ENCODE data around the gene ZNF197. TPM values are rescaled to one million over a fixed set of nuclear protein-coding genes. Genes with fewer than 3 reads are reported as not detected.
A peak's percentile ranks its signal among the peaks of the same experiment; 100 is the strongest.

The ZNF197 gene
- total and polyA plus RNA-seq, 2 of the 8 experiments (the other 6 are each of a cell fraction or from before 2014, with no cell fraction given), result 3.9 to 16.8 TPM

GRCh38 chr3:44647771-44648170, 22.9 kb downstream of the ZNF197 start:
- TF ChIP-seq HDAC2 (IDR thresholded peaks at IDR 0.05; ENCODE audit: borderline replicate concordance in 1 of 2, low read depth in 2 of 2, low read length in 2 of 2), result no peak
- no peak for TF ChIP-seq NANOG (IDR thresholded peaks at IDR 0.05; ENCODE audit: insufficient read depth, low read depth, low read length, poor library complexity, severe bottlenecking)
- no peak for TF ChIP-seq SP1 (IDR thresholded peaks at IDR 0.05; ENCODE audit: low read depth, low read length)
- TF ChIP-seq CBX8 (IDR thresholded peaks at IDR 0.05; ENCODE audit: borderline replicate concordance, low read depth, low read length), result no peak
- no peak for TF ChIP-seq TAF7 (optimal IDR thresholded peaks at IDR 0.05; ENCODE audit: borderline replicate concordance, low read depth, low read length)
- no peak for TF ChIP-seq MAX (IDR thresholded peaks at IDR 0.05)
- TF ChIP-seq CEBPB (IDR thresholded peaks at IDR 0.05; ENCODE audit: low read depth, low read length), result no peak
- TF ChIP-seq JUND (IDR thresholded peaks at IDR 0.05; ENCODE audit: low read length), result no peak
- no peak for TF ChIP-seq CBX5 (IDR thresholded peaks at IDR 0.05; ENCODE audit: low read depth, low read length)
- H2BK120ac ChIP-seq (replicated peaks; ENCODE audit: low read depth, low read length), result no peak overlapping the region
- H4K8ac ChIP-seq (ENCODE audit: extremely low read depth, insufficient read depth, low read length), result no peak overlapping the region

More at GRCh38 chr3:44647771-44648170, 22.9 kb downstream of the ZNF197 start:
- Histone ChIP-seq H3K18ac (ENCODE audit: extremely low read depth, low read length) (no peak overlapping the region), H3K36me3 (ENCODE audit: control insufficient read depth in 2 of 4, insufficient read depth in 4 of 4, low read length in 3 of 4) (peaks cover 8 to 34% (median 25%) of the 10 kb centered on the region in 4 experiments; a peak in 7 of 8 replicates), H3K9ac (replicated peaks in 1 of 4; ENCODE audit: extremely low read depth in 1 of 4, low read depth in 3 of 4, low read length in 3 of 4) (no peak overlapping the region), H3K4me2 (ENCODE audit: insufficient read depth in 1 of 2, low read depth in 2 of 2, low read length in 2 of 2) (0 out of 4 replicates have a peak overlapping the region, but pooled peaks of 1 of the 2 experiments have one; percentile 43), H3K79me1 (ENCODE audit: low read depth, low read length) (no peaks in the 10 kb centered on the region; the same call in 1 of the 2 replicates), H3K27ac (ENCODE audit: low read depth, low read length) (no peak overlapping the region), H3K79me2 (ENCODE audit: control insufficient read depth in 1 of 2, insufficient read depth in 2 of 2, low read length in 2 of 2) (peaks cover 0 to 16% of the 10 kb centered on the region in 2 experiments; a peak in 2 of 4 replicates), H4K20me1 (replicated peaks in 1 of 2; ENCODE audit: control insufficient read depth in 1 of 2, insufficient read depth in 2 of 2, low read length in 2 of 2) (no peaks in the 10 kb centered on the region), H2BK15ac (ENCODE audit: low read length) (no peak overlapping the region), H3K27me3 (replicated peaks in 1 of 4; ENCODE audit: control insufficient read depth in 3 of 4, extremely low read depth in 1 of 4, insufficient read depth in 3 of 4, low read length in 3 of 4) (no peaks in the 10 kb centered on the region), H3K4ac (replicated peaks; ENCODE audit: insufficient read length, low read depth, low read length) (no peak overlapping the region), H3K4me3 (ENCODE audit: extremely low read depth in 1 of 4, insufficient read depth in 2 of 4, low read depth in 3 of 4, low read length in 4 of 4) (peak overlapping the region in 1 of 4 experiments; percentile 97; a peak in 1 of 8 replicates), H3K14ac (ENCODE audit: insufficient read length) (no peak overlapping the region), H2AK5ac (ENCODE audit: low read depth, low read length) (no peak overlapping the region), H3K4me1 (replicated peaks in 1 of 4; ENCODE audit: control insufficient read depth in 3 of 4, insufficient read depth in 4 of 4, low read length in 3 of 4) (no peaks in the 10 kb centered on the region), H3K9me3 (ENCODE audit: insufficient read depth in 2 of 2, low read depth in 1 of 2, low read length in 1 of 2) (peaks cover 17% of the 10 kb centered on the region in 2 experiments), H3K23ac (ENCODE audit: insufficient read length) (no peak overlapping the region), H2BK5ac (ENCODE audit: low read depth, low read length) (no peak overlapping the region), H3K56ac (replicated peaks; ENCODE audit: insufficient read length, low read depth, low read length) (no peak overlapping the region), H2AFZ (ENCODE audit: low read length) (no peak overlapping the region), H2BK12ac (ENCODE audit: low read depth, low read length) (no peak overlapping the region), H4K91ac (replicated peaks; ENCODE audit: insufficient read length, low read length) (no peak overlapping the region), H2BK20ac (ENCODE audit: low read length) (no peak overlapping the region), H3K23me2 (ENCODE audit: low read depth, low read length) (no peaks in the 10 kb centered on the region), H4K5ac (ENCODE audit: insufficient read length, low read depth, low read length) (no peak overlapping the region)
- DNase-seq (ENCODE audit: low read depth in 1 of 2, low spot score in 2 of 2), result no peak
- ChIA-PET POLR2A (ENCODE audit: partially characterized antibody) (interaction anchor here (0.8 to 2.8 kb wide), 10 partner anchors 8 to 114 kb away, joined by 3 to 20 read pairs (median 5); partner anchors contain the start of genes KIAA1143, KIF15, ZNF197 and ZNF660), CTCF (ENCODE audit: partially characterized antibody) (no interaction called here)
- WGBS, 2 experiments (ENCODE audit: extremely low coverage in 1 of 2, insufficient coverage in 1 of 2, insufficient read length in 1 of 2, insufficient replicate concordance in 2 of 2, low coverage in 1 of 2, low lambda C conversion rate in 2 of 2, missing lambda C conversion rate in 1 of 2), result 96% methylated on average over 1 of the region's 1 CpG; no CpG with 5 or more reads in 1 of the 2 experiments
- FAIRE-seq, result no peak
